Fibroblast of villous mesenchyme (primary cell): ENCODE measurements around the gene CXCL3. TPM values are rescaled to one million over a fixed set of nuclear protein-coding genes. Genes with fewer than 3 reads are reported as not detected.
A peak's percentile ranks its signal among the peaks of the same experiment; 100 is the strongest.

Source experiments
- DNase-seq: peaks from one replicate; pipeline ENCODE4 v3.0.0-alpha.2; 2010; ENCODE audit warnings: low read depth
- H3K4me3 ChIP-seq: 2 replicates; pipeline ENCODE4 v1.5.1; 2011; ENCODE audit warnings: low read depth, mild to moderate bottlenecking, low read length
- total RNA-seq: library from RNA; depleted of rRNA; stranded (reverse); fragments of >200 nt; gene quantifications from 2 replicates; pipeline ENCODE4 v1.2.3, GENCODE V29; 2012
- TF ChIP-seq, protein P1 (sequence below): IDR thresholded peaks from 2 replicates; pipeline ENCODE4 v1.5.1; 2012; ENCODE audit warnings: low read depth, mild to moderate bottlenecking, low read length; ENCODE audit not compliant: insufficient read depth

CXCL3 gene
- total RNA-seq, 1 donor, result 3.0 TPM

DNA sequence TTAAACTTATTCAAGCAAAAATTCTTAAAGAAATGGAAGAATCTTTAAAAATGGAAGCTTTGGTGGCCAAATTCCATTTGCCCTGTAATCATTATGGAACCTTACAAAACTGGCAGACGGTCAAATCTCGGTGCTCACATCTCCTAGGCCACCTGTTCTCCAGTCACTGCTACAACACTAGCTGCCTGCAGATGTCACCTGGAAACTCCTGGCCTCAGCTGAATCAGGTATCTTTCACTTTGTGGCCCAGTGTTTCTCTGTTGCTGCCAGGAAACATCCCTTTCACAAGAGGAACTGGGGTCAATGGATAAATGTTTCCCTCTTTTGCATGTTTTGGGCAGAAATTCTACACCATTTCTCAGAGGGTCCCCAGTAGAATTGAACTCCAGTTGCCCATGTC, 4.2 kb upstream of the CXCL3 start:
- DNase-seq, result no peak
- TF ChIP-seq, protein P1, sequence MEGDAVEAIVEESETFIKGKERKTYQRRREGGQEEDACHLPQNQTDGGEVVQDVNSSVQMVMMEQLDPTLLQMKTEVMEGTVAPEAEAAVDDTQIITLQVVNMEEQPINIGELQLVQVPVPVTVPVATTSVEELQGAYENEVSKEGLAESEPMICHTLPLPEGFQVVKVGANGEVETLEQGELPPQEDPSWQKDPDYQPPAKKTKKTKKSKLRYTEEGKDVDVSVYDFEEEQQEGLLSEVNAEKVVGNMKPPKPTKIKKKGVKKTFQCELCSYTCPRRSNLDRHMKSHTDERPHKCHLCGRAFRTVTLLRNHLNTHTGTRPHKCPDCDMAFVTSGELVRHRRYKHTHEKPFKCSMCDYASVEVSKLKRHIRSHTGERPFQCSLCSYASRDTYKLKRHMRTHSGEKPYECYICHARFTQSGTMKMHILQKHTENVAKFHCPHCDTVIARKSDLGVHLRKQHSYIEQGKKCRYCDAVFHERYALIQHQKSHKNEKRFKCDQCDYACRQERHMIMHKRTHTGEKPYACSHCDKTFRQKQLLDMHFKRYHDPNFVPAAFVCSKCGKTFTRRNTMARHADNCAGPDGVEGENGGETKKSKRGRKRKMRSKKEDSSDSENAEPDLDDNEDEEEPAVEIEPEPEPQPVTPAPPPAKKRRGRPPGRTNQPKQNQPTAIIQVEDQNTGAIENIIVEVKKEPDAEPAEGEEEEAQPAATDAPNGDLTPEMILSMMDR, result no peak

DNA sequence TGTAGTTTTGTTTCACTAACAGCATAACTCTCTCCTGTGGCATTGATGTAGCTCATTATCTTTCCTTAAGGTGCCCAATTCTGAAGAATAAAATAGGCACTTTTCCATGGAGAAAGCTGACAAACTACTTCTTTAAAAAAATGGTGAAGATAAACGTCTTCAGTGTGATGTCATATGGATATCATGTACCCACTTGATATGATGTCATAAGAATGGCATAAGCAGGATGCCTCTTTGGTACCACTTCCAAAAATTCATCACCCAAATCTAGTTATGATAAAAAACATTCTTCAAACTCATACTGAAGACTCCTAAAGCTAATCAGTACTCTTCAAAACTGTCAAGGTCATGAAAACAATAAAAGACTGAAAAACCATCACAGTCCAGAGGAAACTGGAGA, 2.9 kb upstream of the CXCL3 start:
- TF ChIP-seq, protein P1, result no peak
- DNase-seq, result no peak
- H3K4me3 ChIP-seq, result no peak overlapping the region

More for the DNA sequence above, 4.2 kb upstream of the CXCL3 start:
- H3K4me3 ChIP-seq, result no peak overlapping the region

DNA sequence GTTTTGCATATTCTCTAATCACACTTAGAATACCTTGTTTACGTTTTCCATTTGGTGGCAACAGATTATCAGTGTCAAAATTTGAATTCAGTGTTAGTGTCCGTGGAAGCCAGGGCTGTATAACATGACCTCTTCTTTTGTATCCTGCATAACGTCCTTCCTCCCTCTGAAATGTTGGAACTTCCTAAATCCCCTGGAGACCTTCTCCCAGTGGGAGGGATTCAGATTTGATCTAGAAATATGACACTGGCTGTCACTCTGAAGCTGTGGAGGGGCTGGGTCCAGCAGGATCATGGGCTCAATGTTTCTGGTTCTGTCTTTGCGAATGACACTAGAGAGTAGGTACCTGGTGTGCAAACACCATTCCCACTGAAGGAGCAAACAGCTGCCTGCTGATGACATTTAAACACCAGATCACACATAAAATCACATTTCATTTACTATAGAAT, 850 bp upstream of the CXCL3 start:
- peak overlapping the region; percentile 85 for H3K4me3 ChIP-seq
- DNase-seq, result no peak
- TF ChIP-seq, protein P1, result no peak

DNA sequence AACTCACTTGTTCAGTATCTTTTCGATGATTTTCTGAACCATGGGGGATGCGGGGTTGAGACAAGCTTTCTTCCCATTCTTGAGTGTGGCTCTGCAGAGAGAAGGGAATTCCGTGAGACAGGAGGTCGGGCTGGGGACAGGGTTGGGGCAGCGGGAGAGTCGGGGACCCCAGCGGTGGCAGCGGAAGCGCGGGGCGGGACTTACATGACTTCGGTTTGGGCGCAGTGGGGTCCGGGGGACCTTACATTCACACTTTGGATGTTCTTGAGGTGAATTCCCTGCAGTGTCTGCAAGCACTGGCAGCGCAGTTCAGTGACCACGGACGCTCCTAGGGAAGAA, 434 bp downstream of the CXCL3 start:
- TF ChIP-seq, protein P1, result no peak
- DNase-seq, result no peak
- H3K4me3 ChIP-seq, result peak overlapping the region; percentile 85

DNA sequence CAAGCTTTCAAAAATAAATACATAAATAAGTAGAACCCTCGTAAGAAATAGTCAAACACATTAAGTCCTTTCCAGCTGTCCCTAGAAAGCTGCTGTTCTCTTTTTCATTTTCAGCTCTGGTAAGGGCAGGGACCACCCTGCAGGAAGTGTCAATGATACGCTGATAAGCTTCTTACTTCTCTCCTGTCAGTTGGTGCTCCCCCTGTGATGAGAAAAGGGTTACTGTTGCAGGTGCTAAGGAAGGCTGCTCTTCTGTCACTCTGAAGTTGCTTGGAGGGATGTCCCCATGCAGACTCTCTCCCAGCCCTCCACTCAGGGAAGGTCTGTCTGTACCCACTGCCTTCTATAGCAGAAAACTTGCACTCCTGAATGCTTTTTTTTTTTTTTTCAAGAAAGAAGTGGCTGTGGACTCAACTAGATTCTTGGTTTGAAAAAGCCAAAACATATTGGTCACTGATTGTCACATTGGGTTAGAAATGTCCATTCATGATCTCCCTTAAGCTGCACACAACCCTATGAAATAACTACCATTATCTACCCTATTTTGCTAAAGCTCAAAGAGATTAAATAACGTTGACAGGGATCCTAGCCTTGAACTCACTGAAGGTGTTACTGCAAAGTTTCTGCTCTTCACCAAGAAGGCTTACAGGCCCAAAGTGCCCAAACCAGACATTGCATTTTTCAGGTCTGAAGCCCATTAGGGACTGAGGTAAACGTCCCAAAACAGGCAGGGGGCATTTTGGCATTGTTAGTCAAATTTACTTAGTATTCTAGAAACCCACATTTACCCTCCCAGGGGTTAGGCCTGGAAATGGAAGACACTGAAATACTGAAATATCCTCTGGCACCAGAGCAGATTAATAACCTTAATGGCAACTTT, 1.2 kb downstream of the CXCL3 start:
- H3K4me3 ChIP-seq, result peak overlapping the region; percentile 85
- DNase-seq, result no peak

DNA sequence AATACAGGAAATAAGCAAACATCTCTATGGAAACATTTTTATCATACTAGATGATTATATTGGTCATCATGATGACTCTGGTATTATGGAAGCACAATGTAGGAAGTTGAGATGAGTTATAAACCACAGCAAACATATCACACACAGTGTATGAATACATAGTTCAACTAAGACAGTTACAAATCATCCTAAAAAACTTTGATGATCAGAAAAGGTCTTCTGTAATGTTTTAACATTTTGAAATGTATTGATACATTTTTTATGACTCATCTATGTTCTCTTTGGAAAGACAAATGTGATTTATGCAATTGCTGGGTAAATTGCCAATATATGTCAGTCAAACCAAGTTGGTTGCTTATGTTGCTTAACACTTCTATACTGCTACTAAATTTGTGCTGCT, 4.8 kb downstream of the CXCL3 start:
- H3K4me3 ChIP-seq, result no peak overlapping the region
- no peak for DNase-seq
- TF ChIP-seq, protein P1, result no peak

More for the DNA sequence above, 1.2 kb downstream of the CXCL3 start:
- TF ChIP-seq, protein P1, result no peak

DNA sequence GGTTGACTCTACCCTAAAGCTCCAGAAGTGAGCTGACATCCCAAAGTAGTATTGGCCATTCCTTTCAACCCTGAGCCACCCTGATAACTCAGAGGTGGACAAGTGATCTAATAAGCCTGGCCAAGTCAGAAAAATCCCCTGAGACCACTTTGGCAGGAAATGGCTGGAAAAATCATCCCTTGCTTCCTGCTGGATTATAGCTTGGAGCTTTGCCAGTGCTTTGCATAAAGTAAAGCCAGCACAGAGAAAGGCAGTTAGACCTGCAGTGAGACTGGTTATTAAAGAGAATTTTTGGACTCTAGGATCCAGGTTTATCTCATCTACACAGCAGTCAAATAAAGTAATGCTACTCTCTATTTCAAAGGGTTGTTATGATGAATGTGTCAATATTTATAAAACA, 6.4 kb downstream of the CXCL3 start:
- DNase-seq, result peak; percentile 51

More for the DNA sequence above, 6.4 kb downstream of the CXCL3 start:
- TF ChIP-seq, protein P1, result no peak
- no peak overlapping the region for H3K4me3 ChIP-seq
